Measurements from ENCODE around the gene PALMD.
A peak's percentile ranks its signal among the peaks of the same experiment; 100 is the strongest.

PALMD gene

DNA sequence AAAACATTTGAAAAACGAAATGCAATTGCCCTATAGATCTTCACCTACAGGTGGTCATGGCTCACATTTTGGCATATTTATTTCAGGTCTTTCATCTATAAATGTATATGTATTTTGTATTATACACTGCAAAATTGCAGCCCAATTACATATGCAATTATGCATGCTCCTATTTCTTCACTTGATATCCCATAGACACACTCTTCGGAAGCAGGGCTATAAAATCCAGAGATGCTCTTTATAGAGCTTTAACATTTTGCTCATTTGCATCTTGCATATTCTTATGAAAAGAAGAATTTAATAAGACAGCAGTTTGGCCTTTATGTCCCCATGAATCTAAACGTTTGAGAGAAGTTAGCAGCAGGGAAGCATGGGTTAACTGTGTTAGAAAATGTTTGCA, 44.7 kb upstream of the PALMD start:
- Histone ChIP-seq H3K9ac (no peak overlapping the region), H3K27me3 (ENCODE audit: control insufficient read depth, insufficient read depth, low read length) (no peaks in the 10 kb centered on the region), H3K4me2 (ENCODE audit: low read length) (no peak overlapping the region), H3K36me3 (ENCODE audit: control insufficient read depth, insufficient read depth, low read length) (no peaks in the 10 kb centered on the region), H3K79me2 (no peaks in the 10 kb centered on the region), H3K9me3 (ENCODE audit: control insufficient read depth, low read length) (no peaks in the 10 kb centered on the region), H3K4me1 (no peaks in the 10 kb centered on the region), H2AFZ (no peak overlapping the region), H3K27ac (no peak overlapping the region), H3K4me3 (ENCODE audit: low read depth, low read length) (no peak overlapping the region)
- TF ChIP-seq, protein P1, sequence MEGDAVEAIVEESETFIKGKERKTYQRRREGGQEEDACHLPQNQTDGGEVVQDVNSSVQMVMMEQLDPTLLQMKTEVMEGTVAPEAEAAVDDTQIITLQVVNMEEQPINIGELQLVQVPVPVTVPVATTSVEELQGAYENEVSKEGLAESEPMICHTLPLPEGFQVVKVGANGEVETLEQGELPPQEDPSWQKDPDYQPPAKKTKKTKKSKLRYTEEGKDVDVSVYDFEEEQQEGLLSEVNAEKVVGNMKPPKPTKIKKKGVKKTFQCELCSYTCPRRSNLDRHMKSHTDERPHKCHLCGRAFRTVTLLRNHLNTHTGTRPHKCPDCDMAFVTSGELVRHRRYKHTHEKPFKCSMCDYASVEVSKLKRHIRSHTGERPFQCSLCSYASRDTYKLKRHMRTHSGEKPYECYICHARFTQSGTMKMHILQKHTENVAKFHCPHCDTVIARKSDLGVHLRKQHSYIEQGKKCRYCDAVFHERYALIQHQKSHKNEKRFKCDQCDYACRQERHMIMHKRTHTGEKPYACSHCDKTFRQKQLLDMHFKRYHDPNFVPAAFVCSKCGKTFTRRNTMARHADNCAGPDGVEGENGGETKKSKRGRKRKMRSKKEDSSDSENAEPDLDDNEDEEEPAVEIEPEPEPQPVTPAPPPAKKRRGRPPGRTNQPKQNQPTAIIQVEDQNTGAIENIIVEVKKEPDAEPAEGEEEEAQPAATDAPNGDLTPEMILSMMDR (IDR thresholded peaks at IDR 0.05) = no peak

GRCh38 chr1:99601709-99602403, 44.1 kb upstream of the PALMD start:
- Histone ChIP-seq H3K36me3 (ENCODE audit: control insufficient read depth, insufficient read depth, low read length) (no peaks in the 10 kb centered on the region), H2AFZ (no peak overlapping the region), H3K4me1 (no peaks in the 10 kb centered on the region), H3K4me2 (ENCODE audit: low read length) (no peak overlapping the region), H3K4me3 (ENCODE audit: low read depth, low read length) (no peak overlapping the region), H3K9ac (no peak overlapping the region), H3K79me2 (no peaks in the 10 kb centered on the region), H3K27me3 (ENCODE audit: control insufficient read depth, insufficient read depth, low read length) (no peaks in the 10 kb centered on the region), H3K27ac (no peak overlapping the region), H3K9me3 (ENCODE audit: control insufficient read depth, low read length) (no peaks in the 10 kb centered on the region)
- TF ChIP-seq, protein P1 (IDR thresholded peaks at IDR 0.05) = no peak

DNA sequence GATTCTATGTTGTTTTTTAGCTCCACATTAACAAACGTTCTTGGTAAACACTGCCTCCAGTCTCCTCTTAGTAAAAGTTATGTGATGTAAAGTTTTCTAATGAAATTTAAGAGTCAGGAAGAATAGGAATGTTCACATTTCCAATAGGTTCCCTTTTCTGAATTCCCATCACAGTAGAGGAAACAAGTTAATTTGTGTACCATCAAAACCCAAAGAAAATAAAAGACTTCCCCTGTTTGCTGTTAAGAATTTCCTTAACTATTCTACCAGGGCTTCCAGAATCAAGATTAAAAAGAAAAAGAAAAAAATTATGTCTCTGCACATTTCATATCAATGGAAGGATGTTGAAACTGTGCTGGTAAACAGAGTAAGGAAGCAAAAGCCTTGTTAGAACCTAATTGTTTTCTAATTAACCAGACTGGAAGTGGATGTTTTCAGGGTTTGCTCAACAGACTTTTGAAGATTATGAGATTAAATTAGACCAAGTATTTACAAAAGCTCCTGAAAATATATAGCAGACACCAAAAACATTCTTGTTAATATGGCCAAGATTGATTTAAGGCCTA, 43.4 kb upstream of the PALMD start:
- Histone ChIP-seq H2AFZ (no peak overlapping the region), H3K4me3 (ENCODE audit: low read depth, low read length) (no peak overlapping the region), H3K9ac (no peak overlapping the region), H3K27ac (no peak overlapping the region), H3K27me3 (ENCODE audit: control insufficient read depth, insufficient read depth, low read length) (no peaks in the 10 kb centered on the region), H3K4me1 (no peaks in the 10 kb centered on the region), H3K4me2 (ENCODE audit: low read length) (no peak overlapping the region), H3K9me3 (ENCODE audit: control insufficient read depth, low read length) (peaks cover under 1% of the 10 kb centered on the region), H3K36me3 (ENCODE audit: control insufficient read depth, insufficient read depth, low read length) (no peaks in the 10 kb centered on the region), H3K79me2 (no peaks in the 10 kb centered on the region)
- TF ChIP-seq, protein P1 (IDR thresholded peaks at IDR 0.05) = no peak

GRCh38 chr1:99603699-99604560, 42.0 kb upstream of the PALMD start:
- Histone ChIP-seq H3K9ac (no peak overlapping the region), H2AFZ (peak overlapping the region; percentile 33), H3K79me2 (no peaks in the 10 kb centered on the region), H3K27ac (no peak overlapping the region), H3K9me3 (ENCODE audit: control insufficient read depth, low read length) (peaks cover 2% of the 10 kb centered on the region), H3K4me3 (ENCODE audit: low read depth, low read length) (no peak overlapping the region), H3K27me3 (ENCODE audit: control insufficient read depth, insufficient read depth, low read length) (no peaks in the 10 kb centered on the region), H3K4me1 (no peaks in the 10 kb centered on the region), H3K36me3 (ENCODE audit: control insufficient read depth, insufficient read depth, low read length) (no peaks in the 10 kb centered on the region), H3K4me2 (ENCODE audit: low read length) (no peak overlapping the region)
- TF ChIP-seq, protein P1 (IDR thresholded peaks at IDR 0.05) = no peak

Data from parathyroid adenoma (tissue), 2 donors.